H4 (cell line): ENCODE measurements around the gene SYNE2. TPM values are rescaled to one million over a fixed set of nuclear protein-coding genes. Genes with fewer than 3 reads are reported as not detected.

Experiments used
- DNase-seq: peaks from one replicate; pipeline ENCODE4 v3.0.0-alpha.2; 2015; ENCODE audit warnings: low spot score
- total RNA-seq: library from RNA; depleted of rRNA; stranded (reverse); fragments of >200 nt; shearing (Covaris generic); gene quantifications from 2 replicates; pipeline ENCODE4 v1.2.3, GENCODE V29; 2014; rRNA removed

The SYNE2 gene
- total RNA-seq, 1 experiment from 2014 or later: 10.3 TPM

DNA sequence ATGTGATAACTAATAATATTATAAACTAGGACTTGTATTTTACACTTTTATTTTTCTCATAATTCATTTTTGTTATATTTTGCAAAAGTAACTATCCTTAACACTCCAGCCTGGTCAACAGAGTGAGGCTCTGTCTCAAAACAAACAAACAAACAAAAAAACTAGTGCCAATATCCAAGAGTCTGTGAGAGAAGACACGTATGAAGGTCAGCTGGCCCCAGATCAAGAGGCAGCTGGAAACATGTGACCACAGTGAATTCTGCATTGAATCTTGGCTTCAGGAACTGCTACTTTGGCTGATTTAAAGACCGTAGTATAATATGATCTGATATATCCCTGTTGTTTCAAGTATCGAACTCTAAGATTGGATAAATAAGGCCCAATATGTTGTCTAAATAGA lies 394.4 kb downstream of the SYNE2 start:
- no peak for DNase-seq

DNA sequence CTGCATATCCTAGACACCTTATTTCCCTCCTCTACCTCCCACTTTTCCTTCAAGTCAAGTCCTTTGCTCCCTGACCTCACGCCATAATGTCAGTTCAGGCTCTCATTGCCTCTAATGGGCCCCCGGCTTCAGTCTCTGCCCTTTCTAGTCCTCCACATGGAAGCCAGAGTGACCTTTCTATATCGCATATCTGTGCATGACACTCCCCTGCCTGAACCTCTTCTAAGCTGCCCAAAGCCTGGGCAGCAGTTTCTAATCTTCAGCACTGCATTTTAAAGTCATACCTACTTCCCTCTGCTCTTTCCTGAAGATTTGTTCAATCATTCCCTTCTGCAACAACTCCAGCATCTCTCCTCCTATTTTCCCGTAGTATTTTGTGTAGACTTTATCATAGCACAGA lies 395.9 kb downstream of the SYNE2 start:
- DNase-seq: no peak

DNA sequence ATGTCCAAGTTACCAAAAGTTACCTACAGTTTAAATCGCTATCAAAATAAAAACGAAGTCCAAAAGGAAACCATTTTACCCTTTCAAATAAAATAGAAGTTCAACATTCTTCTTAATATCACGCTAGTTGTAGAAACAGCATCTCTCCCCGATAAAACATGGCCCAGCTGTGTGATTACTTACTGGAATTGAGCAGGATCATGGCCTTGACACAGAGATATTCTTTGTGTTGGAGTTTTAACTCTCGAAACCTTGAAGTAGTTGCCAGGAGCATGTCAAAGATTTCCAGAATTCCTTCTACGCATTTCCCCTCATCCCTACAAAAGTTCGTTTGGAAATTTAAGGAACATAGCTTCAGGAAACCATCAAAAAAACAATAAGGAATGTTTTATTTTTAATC lies 396.6 kb downstream of the SYNE2 start:
- no peak for DNase-seq

- no peak for DNase-seq
Observed at GRCh38 chr14:64253672-64254071, 400.9 kb downstream of the SYNE2 start.

- DNase-seq: no peak
Observed at GRCh38 chr14:64255756-64256155, 403.0 kb downstream of the SYNE2 start.

DNA sequence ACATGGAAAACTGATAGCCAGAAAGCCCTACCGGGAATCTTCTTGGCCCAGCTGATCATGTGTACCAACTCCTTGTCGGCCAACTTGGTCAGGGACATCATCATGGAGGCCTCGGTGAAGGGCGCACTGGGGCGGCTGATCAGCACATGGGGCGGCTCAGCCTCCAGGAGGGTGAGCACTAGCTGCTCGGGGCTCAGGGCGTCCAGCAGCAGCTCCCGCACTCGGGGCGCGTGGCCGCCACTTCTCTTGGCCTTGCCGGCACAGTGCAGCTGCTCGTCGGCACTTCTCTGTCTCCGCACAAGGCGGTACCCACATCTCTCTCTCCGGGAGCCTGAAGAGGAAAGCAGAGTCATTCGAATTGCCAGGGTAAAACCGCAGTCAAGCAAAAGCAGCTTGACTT lies 407.6 kb downstream of the SYNE2 start:
- no peak for DNase-seq

DNA sequence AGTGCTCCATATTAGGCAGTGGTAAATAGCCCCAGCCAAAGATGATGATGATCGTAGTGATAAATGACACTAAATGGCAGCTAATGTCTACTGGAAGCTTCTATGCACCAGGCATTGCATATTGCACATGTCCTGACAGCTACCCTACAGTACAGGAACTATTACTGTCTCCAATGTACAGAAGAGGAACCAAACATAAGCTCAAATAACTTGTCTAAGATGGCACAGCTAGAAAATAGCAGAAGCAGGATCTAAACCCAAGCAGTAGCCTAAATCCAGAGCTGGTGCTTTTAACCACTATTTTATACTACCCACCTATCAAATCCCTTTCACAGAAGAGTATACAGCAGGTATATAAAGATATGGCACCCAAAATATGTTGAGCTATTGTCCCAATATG lies 412.4 kb downstream of the SYNE2 start:
- DNase-seq: no peak

GRCh38 chr14:64266239-64266638 lies 413.4 kb downstream of the SYNE2 start:
- DNase-seq: peak; percentile 47

DNA sequence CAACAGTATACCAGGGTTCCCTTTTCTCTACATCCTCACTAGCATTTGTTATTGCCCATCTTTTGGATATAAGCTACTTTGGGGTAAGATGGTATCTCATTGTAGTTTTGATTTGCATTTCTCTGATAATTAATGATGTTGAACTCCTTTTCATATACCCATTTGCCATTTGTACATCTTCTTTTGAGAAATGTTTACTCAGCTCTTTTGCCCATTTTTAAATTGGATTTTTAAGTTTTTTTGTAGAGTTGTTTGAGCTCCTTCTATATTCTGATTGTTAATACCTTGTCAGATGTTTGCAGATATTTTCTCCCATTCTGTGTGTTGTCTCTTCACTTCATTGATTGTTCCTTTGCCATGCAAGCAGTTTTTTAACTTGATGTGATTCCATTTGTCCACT lies 419.2 kb downstream of the SYNE2 start:
- no peak for DNase-seq

Other genes starting within 250 kb of the SYNE2 start
- 10.1 and 10.9 TPM in 2 replicates for gene WDR89, start 211.1 kb upstream of the SYNE2 start, total RNA-seq
- gene SGPP1, start 124.9 kb upstream of the SYNE2 start, total RNA-seq: 18.1 and 23.8 TPM in 2 replicates